H4 (cell line): ENCODE results near the gene POU6F1. TPM values are rescaled to one million over a fixed set of nuclear protein-coding genes. Genes with fewer than 3 reads are reported as not detected.

Experiments used
- DNase-seq: peaks from one replicate; pipeline ENCODE4 v3.0.0-alpha.2; 2015; ENCODE audit warnings: low spot score
- total RNA-seq: library from RNA; depleted of rRNA; stranded (reverse); fragments of >200 nt; shearing (Covaris generic); gene quantifications from 2 replicates; pipeline ENCODE4 v1.2.3, GENCODE V29; 2014; rRNA removed

The POU6F1 gene
- total RNA-seq, 1 experiment from 2014 or later = 2.9 TPM

DNA sequence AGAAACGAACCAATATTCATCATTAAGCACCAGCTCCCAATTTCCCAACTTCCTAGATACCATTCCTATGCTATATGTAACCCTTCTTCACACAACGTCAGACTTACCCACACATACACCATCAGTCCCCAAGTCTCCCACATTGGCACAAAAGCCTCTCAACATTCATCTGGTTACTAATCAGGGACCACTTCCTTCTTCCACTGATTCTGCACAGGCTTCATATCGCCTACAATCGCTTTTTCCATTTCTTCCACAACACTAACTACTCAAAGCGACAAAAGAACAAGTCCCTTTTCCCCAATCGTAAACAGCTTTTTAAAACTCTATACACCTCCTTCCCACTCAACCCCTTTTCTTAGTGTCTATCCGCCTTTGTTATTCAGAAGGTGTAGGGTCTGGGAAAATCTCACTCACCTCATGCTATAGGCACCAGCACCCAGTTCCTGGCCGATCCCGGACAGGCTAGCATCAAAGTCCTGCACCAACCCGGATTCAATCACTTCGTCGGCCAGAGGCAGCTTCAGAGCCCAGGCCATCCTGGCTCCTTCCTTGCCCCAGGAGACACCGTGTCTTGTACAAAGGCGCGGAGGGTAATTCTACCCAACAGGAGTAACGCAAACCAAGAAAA lies 45.9 kb downstream of the POU6F1 start:
- DNase-seq = no peak

- DNase-seq = no peak
These were observed 54.1 kb downstream of the POU6F1 start for GRCh38 chr12:51163795-51164194.

DNA sequence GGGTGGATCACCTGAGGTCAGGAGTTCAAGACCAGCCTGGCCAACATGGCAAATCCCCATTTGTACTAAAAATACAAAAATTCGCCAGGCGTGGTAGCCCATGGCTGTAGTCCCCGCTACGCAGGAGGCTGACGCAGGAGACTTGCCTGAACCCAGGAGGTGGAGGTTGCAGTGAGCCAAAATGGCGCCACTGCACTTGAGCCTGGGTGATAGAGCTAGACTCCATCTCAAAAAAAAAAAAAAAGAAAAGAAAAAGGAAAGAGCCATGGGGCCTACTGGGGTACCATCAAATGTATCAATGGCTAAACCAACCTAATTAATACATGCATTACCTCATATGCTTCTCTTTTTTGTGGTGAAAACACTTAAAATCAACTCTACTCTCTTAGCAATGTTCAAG lies 55.6 kb downstream of the POU6F1 start:
- DNase-seq = no peak

DNA sequence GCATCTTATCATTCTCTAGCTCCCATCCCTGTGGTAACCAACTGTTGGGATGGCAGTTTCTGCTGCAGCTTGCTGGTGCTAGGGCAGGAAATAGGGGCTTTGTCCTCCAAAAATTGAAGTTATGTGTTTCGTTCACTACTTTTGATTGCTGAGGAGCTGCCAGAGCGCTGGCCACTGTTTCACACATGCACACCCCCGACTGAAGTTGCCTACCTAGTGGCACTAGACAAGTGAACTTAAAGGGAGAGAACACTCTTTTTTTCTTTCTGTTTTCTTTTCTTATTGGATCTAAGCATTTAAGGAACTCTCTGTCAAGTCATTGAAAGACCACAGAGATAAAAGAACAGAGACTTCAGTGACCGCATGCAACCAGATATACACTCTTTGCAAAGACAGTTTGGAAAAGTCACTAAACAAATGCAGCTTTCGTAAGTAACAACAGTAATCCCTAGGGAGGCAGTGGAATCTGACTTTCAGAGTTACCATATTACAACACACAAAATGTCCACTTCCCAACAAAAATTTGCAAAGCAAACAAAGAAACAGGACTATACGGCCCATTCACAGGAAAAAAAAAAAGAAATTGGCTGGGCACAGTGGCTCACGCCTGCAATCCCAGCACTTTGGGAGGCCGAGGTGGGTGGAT lies 56.9 kb downstream of the POU6F1 start:
- no peak for DNase-seq

DNA sequence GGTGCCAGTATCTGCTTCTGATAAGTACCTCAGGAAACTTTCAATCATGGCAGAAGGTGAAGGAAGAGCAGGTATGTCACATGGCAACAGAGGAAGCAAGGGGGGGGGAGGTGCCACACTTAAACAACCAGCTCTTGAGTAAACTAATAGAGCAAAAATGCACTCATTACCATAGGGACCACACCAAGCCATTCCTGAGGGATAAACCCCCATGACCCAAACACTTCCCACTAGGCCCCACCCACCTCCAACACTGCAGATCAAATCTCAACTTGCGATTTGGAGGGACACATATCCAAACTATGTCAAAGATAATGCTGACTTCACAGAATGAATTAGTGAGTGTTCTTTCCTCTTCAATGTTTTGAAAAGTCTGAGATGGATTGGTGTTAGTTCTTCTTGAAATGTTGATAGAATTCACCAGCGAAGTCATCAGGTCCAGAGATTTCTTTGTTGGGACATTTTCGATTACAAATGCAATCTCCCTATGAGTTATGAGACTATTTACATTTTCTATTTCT lies 61.6 kb downstream of the POU6F1 start:
- no peak for DNase-seq

DNA sequence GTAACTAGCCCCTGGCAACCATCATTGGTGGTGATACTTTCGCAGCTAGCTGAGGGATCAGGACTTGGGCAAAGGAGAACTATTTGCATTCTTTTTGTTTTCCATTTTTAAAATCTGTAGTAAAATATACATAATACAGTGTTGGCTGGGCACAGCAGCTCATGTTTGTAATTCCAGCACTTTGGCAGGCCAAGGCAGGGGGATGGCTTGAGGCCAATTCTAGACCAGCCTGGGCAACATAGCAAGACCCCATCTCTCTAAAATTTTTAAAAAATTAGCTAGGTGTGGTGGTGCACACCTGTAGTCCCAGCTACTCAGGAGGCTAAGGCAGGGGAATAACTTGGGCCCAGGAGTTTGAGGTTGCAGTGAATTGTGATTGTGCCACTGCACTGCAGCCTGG lies 64.9 kb downstream of the POU6F1 start:
- no peak for DNase-seq

GRCh38 chr12:51150777-51151176 lies 67.1 kb downstream of the POU6F1 start:
- no peak for DNase-seq

- no peak for DNase-seq
These were observed 70.6 kb downstream of the POU6F1 start for GRCh38 chr12:51147309-51147708.

- DNase-seq = no peak
These were observed 78.5 kb downstream of the POU6F1 start for GRCh38 chr12:51139292-51139844.

Other genes with a start within 250 kb of the POU6F1 start
- 19.9 and 21.5 TPM in 2 replicates for gene SLC11A2, start 191.7 kb downstream of the POU6F1 start, total RNA-seq
- 20.2 and 32.1 TPM in 2 replicates for gene LETMD1, start 169.7 kb downstream of the POU6F1 start, total RNA-seq
- gene CSRNP2, start 134.5 kb downstream of the POU6F1 start, total RNA-seq = 7.3 and 10.3 TPM in 2 replicates
- 4.7 and 6.5 TPM in 2 replicates for gene TFCP2, start 44.9 kb downstream of the POU6F1 start, total RNA-seq
- 270 and 319 TPM in 2 replicates for gene DAZAP2, start 20.8 kb upstream of the POU6F1 start, total RNA-seq
- gene SMAGP, start 52.4 kb upstream of the POU6F1 start, total RNA-seq = 6.3 and 13.8 TPM in 2 replicates
- not detected in 2 replicates for gene BIN2, start 106.1 kb upstream of the POU6F1 start, total RNA-seq
- gene CELA1, start 128.6 kb upstream of the POU6F1 start, total RNA-seq = not detected in 2 replicates
- gene GALNT6, start 173.3 kb upstream of the POU6F1 start, total RNA-seq = 0.06 TPM in 1 of 2 replicates, not detected in the other
- gene SLC4A8, start 206.8 kb upstream of the POU6F1 start, total RNA-seq = 2.1 and 2.6 TPM in 2 replicates